Cortex of kidney (tissue), 1 donor: ENCODE measurements around the gene RFX1.

Source experiments
- DNase-seq: peaks from one replicate; lab custom pipeline; 2025; lab: John Stamatoyannopoulos, UW

RFX1 gene

GRCh38 chr19:13995878-13996765, 10.0 kb downstream of the RFX1 start:
- DNase-seq, result no peak

DNA sequence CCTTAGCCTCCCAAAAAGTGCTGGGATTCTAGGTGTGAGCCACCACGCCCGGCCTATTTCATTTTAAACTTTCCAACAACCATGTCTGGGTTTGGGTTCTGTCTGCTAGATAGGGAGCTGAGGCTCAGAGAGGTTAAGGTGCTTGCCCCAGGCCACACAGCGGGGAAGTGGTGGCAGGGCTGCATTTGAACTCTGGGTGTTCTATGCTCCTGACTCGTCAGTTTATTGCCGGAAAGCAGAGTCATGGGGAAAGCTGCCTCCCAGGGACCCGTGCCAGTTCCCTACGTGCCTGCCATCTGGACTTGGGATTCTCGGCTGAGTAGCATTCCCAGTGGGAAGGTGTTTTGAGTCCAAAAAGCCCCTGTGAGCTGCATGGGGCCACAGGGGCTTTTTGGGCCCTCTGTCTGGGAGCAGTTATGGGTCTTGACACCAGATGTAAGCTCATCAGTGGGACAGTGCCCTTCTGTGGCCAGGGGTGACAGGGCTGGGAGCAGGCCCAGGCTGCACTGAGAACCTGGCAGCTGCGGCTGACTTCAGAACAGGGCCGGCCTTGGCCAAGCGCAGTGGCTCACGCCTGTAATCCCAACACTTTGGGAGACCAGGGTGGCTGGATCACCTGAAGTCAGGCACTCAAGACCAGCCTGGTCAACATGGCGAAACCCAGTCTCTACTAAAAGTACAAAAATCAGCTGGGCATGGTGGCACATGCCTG, 10.9 kb downstream of the RFX1 start:
- no peak for DNase-seq

GRCh38 chr19:13993590-13994300, 12.4 kb downstream of the RFX1 start:
- no peak for DNase-seq

DNA sequence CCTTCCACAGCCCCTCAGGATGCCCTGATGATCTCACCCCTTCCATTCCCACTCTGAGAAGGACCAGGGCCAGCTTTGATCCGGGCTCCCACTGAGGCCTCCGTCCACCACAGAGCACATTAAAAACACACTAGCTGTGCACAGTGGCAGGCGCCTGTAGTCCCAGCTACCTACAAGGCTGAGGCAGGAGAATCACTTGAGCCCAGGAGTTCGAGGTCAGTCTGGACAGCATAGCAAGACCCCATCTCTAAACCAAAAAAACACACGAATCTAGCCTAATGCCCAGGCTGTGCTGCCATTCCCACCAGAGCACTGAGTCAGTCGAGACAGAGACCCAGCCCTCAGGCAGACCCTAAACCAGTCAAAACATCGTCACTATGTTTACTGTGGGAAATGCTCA, 14.1 kb downstream of the RFX1 start:
- DNase-seq, result no peak

DNA sequence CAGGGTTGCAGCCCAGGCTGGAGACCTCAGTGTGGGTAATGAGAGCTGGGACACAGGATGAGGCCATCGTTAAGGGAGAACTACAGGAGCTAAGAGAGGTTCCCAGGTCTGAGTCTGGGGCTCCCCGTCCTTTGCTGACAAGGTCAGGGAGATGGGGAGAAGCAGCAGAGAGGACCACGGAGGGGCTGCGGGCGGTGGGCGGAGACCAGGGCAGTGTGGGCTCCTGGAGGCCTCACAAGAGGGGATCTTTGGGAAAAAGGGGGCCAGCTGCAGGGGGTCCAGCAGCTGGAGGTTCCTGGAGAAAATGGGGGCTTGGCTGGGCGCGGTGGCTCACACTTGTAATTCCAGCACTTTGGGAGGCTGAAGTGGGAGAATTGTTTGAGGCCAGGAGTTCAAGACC, 16.0 kb downstream of the RFX1 start:
- no peak for DNase-seq

DNA sequence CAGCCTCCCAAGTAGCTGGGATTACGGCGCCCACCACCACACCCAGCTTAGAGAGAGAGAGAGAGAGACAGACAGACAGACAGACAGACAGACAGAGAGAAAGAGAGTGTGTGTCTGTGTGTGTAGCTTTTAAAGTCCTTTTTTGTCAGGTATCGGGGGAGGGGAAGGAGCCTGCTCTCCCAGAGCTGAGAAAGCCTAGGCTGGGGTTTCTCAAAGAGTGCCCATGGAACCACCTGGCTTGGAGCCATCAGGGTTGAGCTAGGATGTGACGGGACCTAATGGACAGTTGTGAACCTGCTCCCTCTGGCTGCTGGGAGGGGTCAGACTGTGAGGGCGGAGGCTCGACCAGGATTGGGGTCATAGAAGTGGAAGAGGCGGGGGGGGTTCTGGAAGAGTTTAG, 16.6 kb downstream of the RFX1 start:
- DNase-seq, result no peak

DNA sequence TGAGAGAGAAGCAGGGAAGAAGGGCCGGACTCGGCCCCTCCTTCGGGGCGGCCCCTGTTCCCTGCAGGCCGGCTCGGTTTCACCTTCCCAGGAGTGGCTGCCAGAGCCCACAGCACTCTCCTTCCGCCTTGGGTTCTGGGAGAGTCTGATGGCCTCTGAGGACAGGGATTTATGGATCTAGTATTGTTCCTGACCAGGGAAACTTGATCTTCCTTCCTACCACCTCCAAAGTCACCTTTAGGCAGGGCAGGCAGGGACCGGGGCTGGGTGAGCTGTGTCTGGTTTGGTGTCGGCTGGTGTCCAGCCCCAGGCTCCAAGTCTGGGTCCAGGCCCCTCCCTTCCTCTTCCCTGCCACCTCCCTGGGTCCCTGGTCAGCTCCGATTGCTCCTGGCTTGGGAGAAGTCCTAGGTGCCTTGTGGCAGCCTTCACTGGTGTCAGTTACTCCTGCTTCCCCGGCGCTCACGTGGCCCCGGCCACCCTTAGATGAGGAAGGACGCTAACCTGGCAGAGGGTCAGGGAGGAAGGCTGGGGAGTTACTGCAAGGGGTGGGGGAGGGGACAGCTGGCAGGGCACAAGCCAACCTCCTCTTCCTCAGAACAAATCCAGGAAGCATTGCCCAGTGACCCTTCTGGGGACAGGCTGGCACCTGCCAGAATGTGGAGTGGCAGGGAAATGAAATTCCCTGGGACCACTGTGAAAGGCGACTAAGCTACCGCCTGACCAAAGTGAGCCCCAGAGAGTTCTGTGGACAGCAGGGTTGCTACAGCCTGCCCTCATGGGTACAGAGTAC, 18.8 kb downstream of the RFX1 start:
- no peak for DNase-seq

GRCh38 chr19:13986348-13986904, 19.7 kb downstream of the RFX1 start:
- DNase-seq, result no peak

- DNase-seq, result no peak
Observed at GRCh38 chr19:13985771-13986347, 20.3 kb downstream of the RFX1 start.

- DNase-seq, result no peak
Observed at GRCh38 chr19:13984875-13985741, 21.0 kb downstream of the RFX1 start.

DNA sequence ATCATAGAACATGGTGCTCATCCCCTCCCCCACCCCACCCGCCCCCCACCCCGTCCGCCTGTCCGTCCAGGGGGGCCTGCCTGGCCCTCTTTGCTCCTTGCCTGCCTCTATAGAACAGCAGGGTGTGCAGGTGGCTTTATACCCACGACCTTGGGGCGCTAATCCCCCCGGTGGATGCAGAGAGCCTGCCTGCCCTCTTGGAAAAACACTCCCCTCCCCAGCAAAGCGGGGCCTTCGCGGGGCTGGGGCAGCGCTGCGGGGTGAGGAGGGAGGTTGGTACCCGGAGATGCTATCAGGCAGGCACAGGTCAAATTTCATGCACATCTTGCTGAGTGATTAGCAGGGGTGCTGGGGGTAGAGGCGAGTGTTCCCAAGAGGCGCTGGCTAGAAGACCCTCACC, 21.9 kb downstream of the RFX1 start:
- no peak for DNase-seq

DNA sequence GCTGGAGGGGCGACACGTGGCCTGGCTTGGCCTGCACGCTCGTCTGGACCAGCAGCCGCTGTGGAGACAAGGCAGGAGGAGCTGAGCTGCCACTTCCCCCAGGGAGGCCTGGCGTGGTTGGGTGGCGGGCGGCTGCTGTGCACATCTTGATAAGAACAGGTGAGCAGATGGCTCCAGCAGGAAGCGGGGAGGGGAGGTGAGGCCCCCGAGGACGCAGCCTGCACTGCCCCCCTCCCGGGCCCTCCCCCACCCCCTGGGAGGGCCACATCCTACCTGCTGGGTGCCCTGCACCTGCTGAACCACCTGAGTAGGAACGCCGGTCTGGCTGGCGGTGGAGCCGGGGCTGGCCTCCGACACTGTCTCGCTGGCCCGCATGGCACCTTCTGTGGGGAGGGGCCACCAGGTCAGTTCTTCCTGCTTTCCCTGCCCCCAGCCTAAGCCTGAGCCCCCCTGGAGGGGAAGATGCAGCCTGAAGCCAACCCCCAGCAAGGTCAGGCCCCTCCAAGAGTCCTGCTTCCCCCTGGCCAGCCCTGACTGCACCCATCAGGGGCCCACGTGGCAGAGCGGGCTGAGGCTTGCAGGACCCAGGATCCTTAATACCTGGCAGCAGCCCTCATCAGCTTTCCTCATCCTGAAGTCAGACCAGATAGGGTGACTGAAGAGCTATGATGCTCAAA, 22.8 kb downstream of the RFX1 start:
- DNase-seq, result no peak

GRCh38 chr19:13982773-13983172, 23.3 kb downstream of the RFX1 start:
- DNase-seq, result no peak

DNA sequence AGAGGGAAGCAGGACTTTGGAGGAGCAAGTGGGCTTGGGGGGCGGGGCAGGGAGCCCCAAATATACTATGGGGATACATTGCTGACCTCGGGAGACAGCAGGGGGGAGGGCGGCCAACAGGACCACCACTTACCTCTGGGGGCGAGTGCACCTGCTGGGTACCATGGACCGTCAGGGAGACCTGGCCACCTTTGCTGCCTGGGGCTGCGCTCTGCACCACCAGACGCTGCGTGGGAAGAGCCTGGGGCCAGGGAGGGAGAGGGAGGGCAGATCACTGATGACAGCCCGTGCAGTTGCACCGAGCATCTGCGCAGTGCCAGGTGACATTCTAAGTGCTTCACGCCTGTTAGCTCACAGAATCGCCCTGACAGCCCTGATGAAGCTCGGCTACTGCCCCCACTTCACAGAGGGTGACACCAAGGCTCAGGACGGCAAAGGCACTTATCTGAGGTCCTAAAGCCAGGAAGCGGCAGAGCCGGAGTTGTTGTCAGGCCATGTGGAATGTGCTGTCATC, 24.1 kb downstream of the RFX1 start:
- DNase-seq, result no peak

DNA sequence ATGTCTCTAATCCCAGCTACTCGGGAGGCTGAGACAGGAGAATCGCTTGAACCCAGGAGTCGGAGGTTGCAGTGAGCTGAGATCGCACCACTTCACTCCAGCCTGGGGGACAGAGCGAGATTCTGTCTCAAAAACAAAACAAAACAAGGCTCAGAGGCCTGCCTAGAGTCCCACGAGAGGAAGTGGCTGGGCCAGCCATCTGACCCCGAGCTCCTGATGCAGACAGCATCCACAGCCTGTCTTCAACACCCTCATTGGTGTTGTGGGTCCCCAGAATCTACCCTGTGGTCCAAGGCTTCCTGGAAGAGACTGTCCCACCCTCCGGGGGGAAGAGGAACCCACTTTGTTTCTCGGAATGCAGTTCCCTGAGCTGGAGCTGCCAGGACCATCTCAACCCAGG, 24.7 kb downstream of the RFX1 start:
- DNase-seq, result no peak

DNA sequence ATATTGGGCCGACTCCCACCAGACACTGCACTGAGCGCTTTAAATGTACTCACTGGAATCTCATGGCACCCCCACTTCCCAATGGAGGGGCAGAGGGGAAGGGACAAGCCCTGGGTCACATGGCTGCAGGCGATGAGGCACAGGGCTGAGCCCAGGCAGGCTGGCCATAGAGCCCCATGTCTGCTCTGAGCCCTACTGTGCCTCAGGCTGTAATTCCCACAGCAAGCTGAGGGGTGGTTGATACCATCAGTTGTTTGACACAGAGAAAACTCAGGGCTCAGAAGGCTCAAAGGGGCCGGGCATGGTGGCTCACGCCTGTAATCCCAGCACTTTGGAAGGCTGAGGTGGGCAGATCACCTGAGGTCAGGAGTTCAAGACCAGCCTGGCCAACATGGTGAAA, 25.1 kb downstream of the RFX1 start:
- DNase-seq, result no peak

GRCh38 chr19:13980340-13980739, 25.8 kb downstream of the RFX1 start:
- no peak for DNase-seq

- DNase-seq, result no peak
Observed at GRCh38 chr19:13979686-13980085, 26.4 kb downstream of the RFX1 start.

- no peak for DNase-seq
Observed at GRCh38 chr19:13979244-13979615, 26.9 kb downstream of the RFX1 start.
